ENCODE data around the gene TMEM212. TPM values are rescaled to one million over a fixed set of nuclear protein-coding genes. Genes with fewer than 3 reads are reported as not detected.

The TMEM212 gene
- total RNA-seq, 1 donor from 2014 or later: not detected

DNA sequence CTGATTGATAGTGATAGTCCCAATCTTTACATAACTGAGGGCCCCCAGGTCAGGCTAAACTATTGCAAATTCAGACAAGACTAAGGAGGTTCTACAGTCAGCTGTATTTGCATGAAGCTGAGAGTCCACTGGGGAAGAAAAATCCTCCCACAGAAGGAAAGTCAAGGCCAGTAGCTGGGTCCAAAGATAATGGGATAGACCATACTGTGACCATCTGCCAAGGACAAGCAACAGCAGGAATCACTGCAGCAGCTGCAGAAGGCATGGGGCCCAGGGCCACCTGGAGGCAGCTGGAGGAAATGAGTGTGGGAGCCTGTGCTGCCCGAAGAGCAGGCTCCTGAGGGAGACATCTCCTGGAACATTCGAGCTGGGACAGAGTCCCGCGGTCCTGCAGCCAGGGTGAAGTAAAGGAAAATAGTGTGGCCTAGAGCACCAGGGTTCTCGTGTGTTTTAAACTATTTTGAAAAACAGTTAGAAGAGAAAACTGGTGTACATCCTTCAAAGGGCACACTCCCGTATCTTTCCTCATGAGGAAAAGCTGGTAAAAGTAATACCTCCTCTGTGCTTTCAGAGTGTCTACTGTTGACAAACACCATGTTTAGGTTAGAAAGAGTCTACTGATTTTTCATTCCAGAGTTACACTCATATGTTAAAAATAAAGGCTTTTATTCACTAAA is 13.2 kb upstream of the TMEM212 start:
- DNase-seq (ENCODE audit: extremely low spot score, unreplicated experiment): peak; percentile 88
- Mint-ChIP-seq H3K36me3 (ENCODE audit: unreplicated experiment) (no peaks in the 10 kb centered on the region), H3K4me1 (ENCODE audit: unreplicated experiment) (peaks cover 74% of the 10 kb centered on the region), H3K4me3 (ENCODE audit: unreplicated experiment) (no peak overlapping the region), H3K27me3 (ENCODE audit: unreplicated experiment) (no peaks in the 10 kb centered on the region), H3K27ac (ENCODE audit: unreplicated experiment) (peak overlapping the region; percentile 60), H3K9me3 (ENCODE audit: unreplicated experiment) (peaks cover 3% of the 10 kb centered on the region)
- TF ChIP-seq CTCF (IDR thresholded peaks at IDR 0.05): peak; percentile 77

DNA sequence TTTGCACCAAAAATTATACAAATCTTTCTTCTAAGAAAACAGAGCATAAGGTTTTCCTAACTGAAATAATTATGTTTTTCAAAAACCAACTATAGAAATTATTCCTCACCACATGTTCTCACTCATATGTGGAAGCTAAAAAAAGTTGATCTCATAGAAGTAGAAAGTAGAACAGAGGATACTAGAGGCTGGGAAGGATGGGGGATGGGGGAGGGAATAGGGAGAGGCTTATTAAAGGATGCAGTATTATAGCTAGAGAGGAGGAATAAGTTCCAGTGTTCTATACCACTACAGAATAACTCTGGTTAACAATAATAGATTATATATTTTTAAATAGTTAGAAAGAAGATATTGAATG is 12.7 kb upstream of the TMEM212 start:
- Mint-ChIP-seq H3K36me3 (ENCODE audit: unreplicated experiment) (no peaks in the 10 kb centered on the region), H3K27me3 (ENCODE audit: unreplicated experiment) (no peaks in the 10 kb centered on the region), H3K4me3 (ENCODE audit: unreplicated experiment) (no peak overlapping the region), H3K4me1 (ENCODE audit: unreplicated experiment) (peaks cover 71% of the 10 kb centered on the region), H3K27ac (ENCODE audit: unreplicated experiment) (peak overlapping the region; percentile 60), H3K9me3 (ENCODE audit: unreplicated experiment) (peaks cover 3% of the 10 kb centered on the region)
- DNase-seq (ENCODE audit: extremely low spot score, unreplicated experiment): no peak
- TF ChIP-seq CTCF (IDR thresholded peaks at IDR 0.05): no peak

DNA sequence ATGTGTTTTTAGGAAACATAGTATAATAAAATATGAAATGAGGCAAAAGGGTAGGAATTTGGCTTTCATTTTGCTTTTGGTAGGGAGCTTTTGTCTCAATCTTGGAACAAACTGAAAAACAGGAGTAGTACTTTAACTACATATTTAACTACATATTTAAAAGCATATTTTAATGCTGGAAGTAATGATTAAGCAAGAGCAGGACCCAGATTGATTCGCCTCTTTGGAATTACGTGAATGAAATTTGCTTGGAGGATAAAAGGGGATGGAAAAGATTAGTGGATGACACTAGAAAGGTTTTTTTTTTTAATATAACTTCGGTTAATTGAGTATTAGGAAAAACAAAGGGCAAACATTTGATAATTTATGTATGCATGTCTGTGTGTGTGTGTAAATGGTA is 11.2 kb upstream of the TMEM212 start:
- no peak for DNase-seq (ENCODE audit: extremely low spot score, unreplicated experiment)
- H3K9me3 Mint-ChIP-seq (ENCODE audit: unreplicated experiment): peaks cover 3% of the 10 kb centered on the region
- H3K4me1 Mint-ChIP-seq (ENCODE audit: unreplicated experiment): peaks cover 64% of the 10 kb centered on the region
- no peak for TF ChIP-seq CTCF (IDR thresholded peaks at IDR 0.05)
- no peak overlapping the region for H3K4me3 Mint-ChIP-seq (ENCODE audit: unreplicated experiment)
- H3K27me3 Mint-ChIP-seq (ENCODE audit: unreplicated experiment): no peaks in the 10 kb centered on the region
- H3K27ac Mint-ChIP-seq (ENCODE audit: unreplicated experiment): peak overlapping the region; percentile 92
- H3K36me3 Mint-ChIP-seq (ENCODE audit: unreplicated experiment): no peaks in the 10 kb centered on the region

- Mint-ChIP-seq H3K4me1 (ENCODE audit: unreplicated experiment) (peaks cover 67% of the 10 kb centered on the region), H3K36me3 (ENCODE audit: unreplicated experiment) (no peaks in the 10 kb centered on the region), H3K27me3 (ENCODE audit: unreplicated experiment) (no peaks in the 10 kb centered on the region), H3K27ac (ENCODE audit: unreplicated experiment) (peak overlapping the region; percentile 92), H3K4me3 (ENCODE audit: unreplicated experiment) (no peak overlapping the region), H3K9me3 (ENCODE audit: unreplicated experiment) (peaks cover 3% of the 10 kb centered on the region)
- DNase-seq (ENCODE audit: extremely low spot score, unreplicated experiment): no peak
- TF ChIP-seq CTCF (IDR thresholded peaks at IDR 0.05): no peak
Observed at GRCh38 chr3:171832989-171833388, 10.2 kb upstream of the TMEM212 start.

GRCh38 chr3:171833789-171834460 is 9.2 kb upstream of the TMEM212 start:
- no peak for DNase-seq (ENCODE audit: extremely low spot score, unreplicated experiment)
- Mint-ChIP-seq H3K27me3 (ENCODE audit: unreplicated experiment) (no peaks in the 10 kb centered on the region), H3K4me3 (ENCODE audit: unreplicated experiment) (no peak overlapping the region), H3K4me1 (ENCODE audit: unreplicated experiment) (peaks cover 69% of the 10 kb centered on the region), H3K36me3 (ENCODE audit: unreplicated experiment) (no peaks in the 10 kb centered on the region), H3K27ac (ENCODE audit: unreplicated experiment) (peak overlapping the region; percentile 92), H3K9me3 (ENCODE audit: unreplicated experiment) (peaks cover 3% of the 10 kb centered on the region)
- TF ChIP-seq CTCF (IDR thresholded peaks at IDR 0.05): peak; percentile 60
